ENCODE measurements around the gene DNAH2.

Gene DNAH2

DNA sequence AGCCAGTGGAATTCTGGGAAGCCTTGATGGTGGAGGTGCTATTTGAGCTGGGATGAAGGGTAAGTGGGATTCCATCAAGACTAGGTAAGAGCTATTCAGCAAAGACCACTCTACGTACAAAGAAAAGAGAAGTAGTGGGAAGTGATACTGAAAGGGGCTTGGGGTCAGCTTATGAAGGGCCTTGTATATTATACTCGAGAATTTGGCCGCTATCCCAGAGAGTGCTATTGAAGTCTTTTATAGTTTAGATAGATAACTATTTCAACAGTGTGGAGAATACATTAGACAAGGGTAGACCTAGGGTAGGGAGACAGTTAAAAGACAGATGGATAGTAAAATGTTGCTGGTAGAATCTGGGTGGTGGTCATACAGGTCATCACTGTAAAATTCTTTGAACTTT lies 10.3 kb downstream of the DNAH2 start:
- DNase-seq: no peak

DNA sequence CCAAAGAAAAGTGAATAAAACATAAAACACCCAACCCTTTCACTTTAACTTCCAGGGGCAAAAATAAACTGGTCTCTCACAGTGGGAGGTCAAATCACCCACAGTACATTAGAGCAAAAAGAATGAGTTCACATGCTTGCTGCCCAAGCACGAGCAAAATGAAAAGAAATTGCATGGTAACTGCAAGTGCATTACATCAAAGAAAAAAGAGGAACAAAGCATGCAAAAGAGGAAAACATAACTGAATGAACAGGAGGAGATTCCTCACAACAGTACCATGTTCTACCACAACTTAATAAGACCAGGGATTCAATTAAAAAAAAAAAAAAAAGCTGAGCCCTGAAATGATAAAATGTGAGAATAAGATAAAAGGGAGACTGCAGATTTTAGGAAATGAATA lies 12.3 kb downstream of the DNAH2 start:
- DNase-seq: no peak

DNA sequence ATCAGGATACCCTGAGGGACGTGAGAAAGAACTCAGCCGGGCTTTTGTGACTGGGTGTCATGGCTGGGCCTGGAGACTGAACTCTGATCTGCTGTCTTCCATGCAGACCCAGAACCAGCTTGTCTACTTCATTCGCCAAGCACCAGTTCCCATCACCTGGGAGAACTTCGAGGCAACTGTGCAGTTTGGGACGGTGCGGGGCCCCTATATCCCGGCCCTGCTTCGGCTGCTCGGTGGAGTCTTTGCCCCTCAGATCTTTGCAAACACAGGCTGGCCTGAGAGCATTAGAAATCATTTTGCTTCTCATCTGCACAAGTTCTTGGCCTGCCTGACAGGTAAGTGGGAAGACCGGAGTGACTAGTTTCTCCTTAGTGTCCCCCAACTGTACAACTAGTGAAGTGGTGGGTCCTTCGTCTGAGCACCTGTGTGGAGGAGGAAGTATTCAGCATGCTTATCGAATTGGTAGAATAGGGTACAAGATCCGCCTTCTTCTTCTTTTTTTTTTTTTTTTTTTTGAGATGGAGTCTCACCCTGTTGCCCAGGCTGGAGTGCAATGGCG lies 15.5 kb downstream of the DNAH2 start:
- no peak for DNase-seq

DNA sequence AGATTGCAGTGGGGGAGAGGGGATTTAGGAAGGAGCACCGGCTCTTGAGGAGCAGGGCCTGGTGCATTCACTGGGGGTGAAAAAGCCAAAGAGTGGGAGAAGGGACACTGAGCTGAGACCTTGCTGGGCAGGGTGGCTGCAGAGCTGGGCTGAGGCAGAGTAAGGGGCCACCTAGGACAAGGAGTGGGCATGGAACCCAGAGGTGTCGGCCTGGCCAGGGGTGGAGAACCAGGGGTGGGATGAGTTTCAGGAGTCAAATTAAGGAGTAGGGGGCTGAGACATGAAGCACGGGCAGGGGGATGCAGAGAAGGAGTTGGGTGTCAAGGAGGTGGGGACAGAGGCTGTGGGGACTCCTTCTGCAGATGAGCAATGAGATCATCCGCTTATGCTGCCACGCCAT lies 20.1 kb downstream of the DNAH2 start:
- DNase-seq: no peak

DNA sequence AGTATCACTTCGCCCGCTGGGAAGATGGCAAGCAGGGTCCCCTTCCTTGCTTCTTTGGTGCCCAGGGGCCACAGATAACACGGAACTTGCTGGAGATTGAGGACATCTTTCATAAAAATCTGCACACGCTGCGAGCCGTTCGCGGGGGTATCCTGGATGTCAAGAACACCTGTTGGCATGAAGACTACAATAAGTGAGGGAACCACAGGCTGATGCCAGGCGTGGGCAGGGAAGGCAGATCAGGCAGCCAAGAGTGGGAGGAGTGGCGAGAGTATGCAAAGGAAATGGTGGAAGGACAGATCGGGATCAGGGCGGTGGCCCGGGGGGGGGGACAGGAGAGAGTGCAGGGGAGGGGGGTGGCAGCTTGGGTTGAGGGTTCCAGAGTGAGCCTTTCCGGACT lies 22.2 kb downstream of the DNAH2 start:
- no peak for DNase-seq

DNA sequence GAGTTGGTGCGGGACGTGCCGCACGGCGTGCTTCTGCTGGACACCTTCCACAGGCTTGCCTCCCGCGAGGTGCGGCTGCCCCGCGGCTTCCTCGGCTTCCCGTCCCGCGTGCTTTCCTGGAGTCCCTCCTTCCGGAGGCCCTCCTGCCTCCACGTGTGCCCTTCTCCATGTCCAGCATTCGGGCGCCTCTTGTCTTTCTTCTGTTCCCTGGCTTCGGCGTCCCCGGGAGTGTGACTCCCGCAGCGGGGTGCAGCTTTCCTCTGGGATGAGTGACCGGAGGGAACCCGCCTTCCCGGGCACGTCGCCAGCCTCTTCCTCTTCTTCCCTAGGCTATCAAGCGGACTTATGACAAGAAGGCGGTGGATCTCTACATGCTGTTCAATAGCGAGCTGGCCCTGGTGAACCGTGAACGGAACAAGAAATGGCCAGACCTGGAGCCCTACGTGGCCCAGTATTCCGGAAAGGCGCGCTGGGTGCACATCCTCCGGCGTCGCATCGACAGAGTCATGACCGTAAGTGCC lies 23.0 kb downstream of the DNAH2 start:
- DNase-seq: no peak

DNA sequence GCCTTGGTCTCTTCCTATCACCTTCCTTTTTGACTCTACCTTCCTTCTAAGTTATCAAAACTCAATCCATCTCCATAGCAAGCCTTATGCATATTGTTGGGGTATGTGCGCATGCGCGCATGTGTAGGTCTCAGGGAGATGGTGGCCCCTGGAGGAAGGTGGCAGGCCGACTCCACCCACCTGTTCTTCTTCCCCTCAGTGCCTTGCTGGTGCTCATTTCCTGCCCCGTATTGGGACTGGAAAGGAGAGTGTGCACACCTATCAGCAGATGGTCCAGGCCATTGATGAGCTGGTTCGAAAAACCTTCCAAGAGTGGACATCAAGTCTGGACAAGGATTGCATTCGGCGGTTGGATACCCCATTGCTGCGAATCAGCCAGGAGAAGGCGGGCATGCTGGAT lies 25.2 kb downstream of the DNAH2 start:
- DNase-seq: no peak

DNA sequence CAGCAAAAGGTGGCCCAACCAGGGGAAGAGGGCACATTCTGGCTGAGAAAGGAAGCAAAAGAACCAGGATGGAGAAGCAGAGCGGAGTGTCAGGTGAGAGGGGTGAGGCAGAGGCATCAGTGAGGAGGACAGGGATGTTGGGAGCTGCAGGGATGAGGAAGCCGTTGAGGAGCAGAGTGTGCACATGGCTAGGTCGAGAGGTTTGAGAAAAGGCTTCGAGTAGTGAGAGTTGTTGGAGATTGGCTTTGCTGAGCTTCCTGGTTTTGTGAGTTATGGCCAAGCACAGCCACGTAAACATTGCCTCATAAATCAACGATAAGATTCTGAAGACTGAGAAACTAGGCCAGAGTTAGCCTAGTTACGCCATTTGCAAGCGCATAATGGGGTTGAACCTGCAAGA lies 26.9 kb downstream of the DNAH2 start:
- DNase-seq: no peak

DNA sequence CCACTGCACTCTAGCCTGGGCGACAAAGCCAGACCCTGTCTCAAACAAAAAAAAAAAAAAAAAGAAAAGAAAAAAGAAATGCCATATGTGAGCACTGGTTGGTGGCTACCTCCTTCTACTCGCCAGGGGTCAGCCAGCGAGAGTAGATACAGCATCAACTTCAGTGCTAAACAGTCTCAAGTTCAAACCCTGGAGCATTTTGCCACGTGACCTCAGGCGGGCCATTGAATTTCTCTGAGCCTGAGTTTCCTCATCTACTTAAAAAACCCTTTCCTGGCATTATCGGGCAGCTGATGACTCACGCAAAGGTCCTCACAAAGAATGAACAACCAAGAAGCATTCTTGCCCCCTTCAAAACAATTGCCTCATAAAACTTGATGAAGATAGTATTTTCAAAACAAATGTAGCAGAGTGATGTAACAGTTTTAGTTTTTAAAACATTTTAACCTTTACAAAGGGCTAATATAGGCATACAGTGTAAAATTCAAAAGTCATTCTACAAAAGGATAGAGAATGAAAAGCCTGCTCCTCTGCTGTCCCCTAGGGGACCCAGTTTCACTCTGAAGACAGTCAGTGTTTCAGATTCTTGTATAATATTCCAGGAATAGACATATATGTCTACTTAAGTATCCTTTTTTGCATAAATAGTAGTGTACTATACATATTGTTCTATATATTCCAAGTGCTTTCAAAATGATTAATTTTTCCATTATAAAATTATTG lies 28.4 kb downstream of the DNAH2 start:
- DNase-seq: no peak

DNA sequence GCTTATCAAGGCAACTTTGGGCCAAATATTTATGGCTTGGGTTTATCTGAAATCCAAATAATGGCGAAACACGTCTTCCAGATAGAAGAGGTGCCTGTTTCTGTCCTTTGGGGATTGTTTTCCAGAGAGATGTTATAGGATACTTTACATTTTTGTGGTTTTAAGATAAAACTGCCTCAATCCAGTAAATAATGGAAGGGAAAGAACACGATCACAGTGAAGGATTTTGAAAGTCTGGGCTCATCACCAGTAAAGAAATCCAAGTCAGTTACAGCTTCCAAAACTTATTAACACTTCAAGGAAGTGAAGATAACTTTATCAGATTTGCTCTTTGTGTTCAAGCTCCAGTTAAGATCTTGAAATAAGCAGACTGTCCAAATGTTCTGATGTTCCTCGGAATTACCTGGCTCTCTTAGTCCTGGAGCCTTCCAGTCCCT lies 30.1 kb downstream of the DNAH2 start:
- DNase-seq: no peak

DNA sequence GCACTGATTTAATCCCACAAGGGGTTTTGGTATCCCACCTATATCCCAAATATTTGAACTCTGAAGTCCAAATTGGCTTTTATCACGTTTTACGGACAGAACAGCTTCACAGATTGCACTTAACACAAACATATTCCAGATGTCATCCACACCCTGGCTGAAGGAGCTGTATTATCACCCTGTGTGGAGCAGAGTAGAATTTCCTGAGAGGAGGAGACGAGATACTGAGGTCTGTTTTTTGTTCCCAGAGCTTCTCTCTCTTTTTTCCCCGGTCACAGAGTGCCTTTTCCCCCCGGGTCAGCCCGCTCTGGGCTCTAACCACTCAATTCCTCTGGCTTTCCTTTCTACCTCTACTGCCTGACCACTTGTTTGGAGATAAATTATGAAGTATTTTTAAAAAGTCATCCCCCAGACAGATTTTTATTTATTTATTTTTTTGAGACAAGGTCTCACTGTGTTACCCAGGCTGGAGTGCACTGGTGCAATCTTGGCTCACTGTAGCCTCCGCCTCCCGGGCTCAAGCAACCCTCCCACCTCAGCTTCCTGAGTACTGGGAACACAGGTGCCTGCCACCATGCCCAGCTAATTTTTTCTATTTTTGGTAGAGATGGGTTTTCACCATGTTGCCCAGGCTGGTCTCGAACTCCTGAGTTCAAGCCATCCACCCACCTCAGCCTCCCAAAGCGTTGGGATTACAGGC lies 30.7 kb downstream of the DNAH2 start:
- DNase-seq: no peak

DNA sequence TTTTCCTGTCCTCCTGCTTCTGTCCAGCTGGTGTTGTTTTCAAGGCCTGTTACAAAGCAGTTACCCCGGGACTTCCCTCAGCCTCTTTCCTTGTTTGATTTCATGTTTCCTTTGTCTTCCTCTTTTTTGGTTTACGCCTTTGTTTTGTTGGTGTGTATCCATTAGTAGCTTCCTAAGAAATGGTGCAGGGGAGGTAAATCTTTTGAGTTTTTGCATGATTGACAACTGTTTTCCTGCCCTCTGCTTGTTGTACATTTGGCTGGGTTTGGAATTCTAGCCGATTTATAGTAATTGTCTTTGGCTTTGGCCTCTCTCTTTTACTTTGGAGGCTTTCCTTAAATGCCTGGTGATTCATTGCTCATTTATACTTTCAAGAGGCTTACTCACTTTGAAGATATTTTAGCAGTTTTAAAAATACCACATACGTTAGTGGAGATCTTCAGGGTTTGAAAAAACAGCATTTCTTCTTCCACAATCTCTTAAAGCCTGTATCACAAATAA lies 32.8 kb downstream of the DNAH2 start:
- no peak for DNase-seq

DNA sequence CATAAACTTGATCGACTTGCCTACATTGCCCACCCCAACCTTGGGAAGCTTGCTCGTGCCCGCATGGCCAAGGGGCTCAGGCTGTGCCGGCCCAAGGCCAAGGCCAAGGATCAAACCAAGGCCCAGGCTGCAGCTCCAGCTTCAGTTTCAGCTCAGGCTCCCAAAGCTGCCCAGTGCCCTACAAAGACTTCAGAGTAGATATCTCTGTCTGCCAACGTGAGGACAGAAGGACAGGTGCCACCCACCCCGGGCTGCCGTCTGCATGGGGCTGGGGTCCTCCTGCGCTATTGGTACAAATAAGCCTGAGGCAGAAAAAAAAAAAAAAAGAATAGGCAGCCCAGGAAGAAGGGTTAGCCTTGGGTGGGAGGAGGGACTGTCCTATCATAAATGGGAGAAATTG lies 37.1 kb downstream of the DNAH2 start:
- DNase-seq: no peak

DNA sequence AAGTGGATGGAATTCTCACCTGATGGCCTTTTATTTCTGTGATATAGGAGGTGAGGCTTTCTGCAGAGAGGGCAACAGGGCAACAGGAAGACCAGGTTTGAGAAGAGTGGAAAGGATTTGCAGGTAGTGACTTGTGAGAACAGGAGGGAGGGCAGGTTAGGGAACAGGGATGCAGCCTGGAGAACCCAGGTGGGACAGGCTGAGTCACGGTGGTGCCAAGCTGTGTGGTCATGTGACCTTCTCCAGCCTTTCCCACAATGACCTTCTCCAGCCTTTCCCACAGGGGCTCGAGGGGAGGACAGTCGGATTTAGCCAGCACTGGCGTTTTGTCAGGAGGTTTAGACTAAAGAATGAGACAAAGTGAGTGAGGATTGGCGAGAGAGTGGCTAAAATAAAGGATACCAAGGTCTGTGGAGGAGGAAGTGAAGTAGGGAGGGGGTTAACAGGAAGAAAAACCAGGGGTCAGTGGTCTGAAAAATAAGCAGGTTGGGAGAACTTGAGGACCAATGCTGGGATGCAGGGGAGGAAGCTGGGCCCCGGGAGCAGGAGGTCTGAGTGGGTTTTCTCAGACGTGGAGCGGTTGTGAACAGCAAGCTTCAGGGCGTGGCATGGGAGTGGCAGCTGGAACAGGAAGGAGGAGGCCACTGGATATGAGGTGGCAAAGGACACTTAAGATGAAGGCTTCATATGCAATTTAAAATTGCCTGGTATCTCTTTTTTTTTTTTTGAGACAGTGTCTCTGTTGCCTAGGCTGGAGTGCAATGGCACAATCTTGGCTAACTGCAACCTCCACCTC lies 37.7 kb downstream of the DNAH2 start:
- DNase-seq: no peak

DNA sequence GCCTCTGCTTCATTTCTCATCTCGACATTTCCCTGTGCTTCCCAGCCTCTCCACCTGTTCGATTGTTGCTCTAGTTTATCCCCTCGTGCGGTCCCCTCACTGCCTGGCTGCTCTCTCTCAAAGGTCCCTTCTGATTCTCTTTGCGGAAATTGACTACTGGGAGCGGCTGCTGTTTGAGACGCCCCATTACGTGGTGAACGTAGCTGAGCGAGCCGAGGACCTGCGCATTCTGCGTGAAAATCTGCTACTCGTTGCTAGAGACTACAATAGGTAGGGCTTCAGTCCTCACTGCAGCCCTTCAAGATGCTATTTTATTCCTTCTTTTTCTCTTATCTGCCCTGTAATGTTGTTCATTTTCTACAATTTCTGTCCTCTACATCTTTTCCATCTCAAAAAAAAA lies 39.4 kb downstream of the DNAH2 start:
- no peak for DNase-seq

DNA sequence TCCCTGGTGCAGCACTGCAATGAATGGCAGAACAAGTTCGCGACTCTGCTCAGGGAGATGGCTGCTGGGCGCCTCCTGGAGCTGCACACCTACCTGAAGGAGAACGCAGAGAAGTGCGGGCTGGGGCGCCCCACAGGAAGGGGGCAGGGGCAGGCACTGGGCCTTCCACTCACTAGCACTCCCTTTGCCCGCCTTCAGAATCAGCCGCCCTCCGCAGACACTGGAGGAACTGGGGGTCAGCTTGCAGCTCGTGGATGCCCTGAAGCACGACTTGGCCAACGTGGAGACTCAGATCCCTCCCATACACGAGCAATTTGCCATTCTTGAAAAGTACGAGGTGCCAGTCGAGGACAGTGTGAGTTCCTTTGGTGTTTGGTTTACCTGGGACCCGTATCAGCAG lies 46.4 kb downstream of the DNAH2 start:
- no peak for DNase-seq

DNA sequence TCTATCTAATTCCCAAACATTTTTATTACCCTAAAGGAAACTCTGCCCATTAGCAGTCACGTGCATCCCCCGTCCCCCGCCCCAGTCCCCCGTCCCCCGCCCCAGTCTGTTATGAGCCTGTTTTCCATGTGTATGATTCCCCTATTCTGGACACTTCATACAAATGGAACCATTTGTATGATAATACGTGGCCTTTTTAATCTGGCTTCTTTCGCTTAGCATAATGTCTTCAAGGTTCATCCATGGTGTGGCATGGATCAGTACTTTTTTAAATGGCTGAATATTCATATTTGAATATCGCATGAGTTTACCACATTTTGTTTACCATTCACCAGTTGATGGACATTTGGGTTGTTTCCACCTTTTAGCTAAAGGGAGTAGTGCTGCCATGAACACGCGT lies 49.5 kb downstream of the DNAH2 start:
- no peak for DNase-seq

DNA sequence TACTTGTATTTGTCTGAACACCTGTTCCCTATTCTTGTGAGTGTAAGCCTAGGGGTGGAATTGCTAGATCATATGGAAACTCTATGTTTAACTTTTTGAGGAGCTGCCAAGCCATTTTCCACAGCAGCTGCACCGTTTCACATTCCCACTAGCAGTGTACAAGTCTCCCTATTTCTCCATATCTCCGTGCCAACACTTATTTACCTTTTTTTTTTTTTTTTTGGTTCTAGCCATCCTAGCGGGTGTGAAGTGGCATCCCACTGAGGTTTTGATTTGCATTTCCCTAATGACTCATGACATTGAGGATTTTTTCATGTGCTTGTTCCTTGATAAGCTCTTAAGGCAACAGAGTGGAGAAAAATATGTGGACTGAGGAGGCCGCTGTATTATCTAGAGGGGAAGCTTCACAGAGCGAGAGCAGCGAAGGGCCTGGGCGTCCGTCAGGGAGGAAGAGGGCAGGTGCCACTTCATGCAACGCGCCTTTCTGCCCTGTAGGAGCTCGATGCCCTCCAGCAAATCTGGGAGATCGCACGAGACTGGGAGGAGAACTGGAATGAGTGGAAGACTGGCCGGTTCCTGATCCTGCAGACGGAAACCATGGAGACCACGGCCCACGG lies 50.0 kb downstream of the DNAH2 start:
- no peak for DNase-seq

DNA sequence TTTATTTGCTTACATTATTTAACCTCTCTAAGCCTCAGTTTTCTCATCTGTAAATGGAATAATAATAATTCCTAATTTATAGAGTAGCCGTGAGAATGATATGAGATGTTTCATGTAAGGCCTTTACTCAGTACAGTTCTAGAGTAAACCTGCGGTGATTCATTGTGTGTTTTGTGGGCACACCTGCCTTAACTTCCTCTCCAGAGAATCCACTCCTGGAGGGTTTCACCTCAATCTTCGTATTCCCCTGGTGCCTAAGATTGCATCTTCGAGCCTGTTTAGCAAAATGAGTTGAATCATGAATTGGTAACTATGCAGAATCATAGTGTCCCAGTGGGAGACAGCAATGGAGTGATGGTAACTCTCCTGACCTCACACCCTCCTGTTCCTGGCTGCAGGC lies 52.3 kb downstream of the DNAH2 start:
- no peak for DNase-seq

DNA sequence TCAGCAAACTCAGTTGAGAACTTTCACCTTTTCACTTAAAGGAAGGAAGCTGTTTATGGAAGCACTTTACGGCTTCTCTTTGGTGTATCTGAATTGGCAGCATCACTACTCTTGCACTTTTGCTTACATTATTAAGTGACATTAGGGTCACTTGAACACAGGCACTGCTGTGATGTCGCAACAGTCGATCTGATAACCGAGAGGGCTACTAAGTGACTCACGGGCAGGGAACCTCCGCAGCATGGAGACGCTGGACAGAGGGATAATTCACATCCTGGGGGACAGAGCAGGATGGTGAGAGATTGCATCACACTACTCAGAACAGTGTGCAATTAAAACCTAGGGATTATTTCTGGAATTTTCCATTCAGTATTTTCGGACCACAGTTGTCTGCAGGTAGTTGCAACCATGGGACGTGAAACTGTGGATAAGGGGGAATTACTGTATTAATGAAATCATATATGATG lies 56.5 kb downstream of the DNAH2 start:
- no peak for DNase-seq

DNA sequence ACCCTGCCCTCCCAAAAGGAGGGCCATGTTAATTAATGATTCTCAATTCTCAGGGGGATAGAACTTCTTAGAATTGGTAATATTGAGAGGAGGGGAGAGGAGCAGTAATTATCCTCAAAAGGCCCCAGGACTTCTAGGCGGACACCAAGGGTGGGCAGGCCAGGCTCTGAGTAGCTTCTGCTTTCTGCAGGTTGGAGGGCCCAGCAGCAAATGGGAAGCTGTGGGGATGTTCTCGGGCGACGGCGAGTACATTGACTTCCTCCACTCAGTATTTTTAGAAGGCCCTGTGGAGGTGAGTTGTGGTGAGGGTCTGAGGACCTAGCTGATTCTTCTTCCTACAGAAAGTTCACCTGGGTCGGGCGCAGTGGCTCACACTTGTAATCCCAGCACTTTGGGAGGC lies 57.5 kb downstream of the DNAH2 start:
- DNase-seq: no peak

DNA sequence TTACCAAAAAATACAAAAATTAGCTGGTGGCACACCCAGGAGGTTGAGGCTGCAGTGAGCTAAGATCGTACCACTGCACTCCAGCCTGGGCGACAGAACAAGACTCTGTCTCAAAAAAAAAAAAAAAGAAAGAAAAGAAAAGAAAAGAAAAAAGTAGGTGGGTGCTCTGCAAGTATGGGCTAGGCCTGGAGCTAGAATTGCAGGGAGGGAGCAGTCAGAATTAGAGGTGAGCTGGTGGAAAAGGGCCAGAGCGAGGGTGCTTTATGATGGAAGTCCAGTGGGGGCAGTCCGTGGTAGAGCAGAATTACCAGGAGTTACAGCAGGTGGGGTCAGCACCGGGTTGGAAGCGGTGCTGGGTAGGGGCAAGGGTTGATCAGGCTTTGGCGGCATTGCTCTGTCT lies 59.5 kb downstream of the DNAH2 start:
- DNase-seq: no peak

DNA sequence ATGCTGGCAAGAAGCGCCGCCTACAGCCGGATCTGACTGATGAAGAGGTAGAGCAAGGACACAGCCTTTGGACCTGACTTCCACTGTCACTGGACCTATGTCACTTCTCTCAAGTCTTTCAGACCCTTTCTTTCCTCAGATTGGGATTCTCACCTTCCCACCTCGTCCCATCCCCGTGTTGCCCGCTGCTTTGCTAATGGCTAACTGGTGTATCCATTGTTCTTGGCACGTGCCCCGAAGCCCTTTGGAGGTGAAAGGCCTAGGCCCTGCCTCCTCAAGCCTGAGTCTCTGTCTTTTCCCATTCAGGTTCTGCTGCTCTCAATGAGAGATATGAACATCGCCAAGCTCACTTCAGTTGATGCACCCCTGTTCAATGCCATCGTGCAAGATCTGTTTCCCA lies 63.2 kb downstream of the DNAH2 start:
- DNase-seq: no peak
